Left ventricle myocardium inferior (tissue), 1 donor: Measurements from ENCODE around the gene TMEM234. TPM values are rescaled to one million over a fixed set of nuclear protein-coding genes. Genes with fewer than 3 reads are reported as not detected.
A peak's percentile ranks its signal among the peaks of the same experiment; 100 is the strongest.

Experiments used
- DNase-seq: peaks from one replicate; pipeline ENCODE4 v3.0.0-alpha.2; 2020
- H3K27ac ChIP-seq: fragments of 200-600 bp; replicated peaks from 2 replicates; pipeline ENCODE4 v1.8.0; 2021
- H3K27me3 ChIP-seq: fragments of 200-600 bp; 2 replicates; pipeline ENCODE4 v1.8.0; 2021; ENCODE audit warnings: low read depth
- H3K36me3 ChIP-seq: fragments of 200-600 bp; 2 replicates; pipeline ENCODE4 v1.8.0; 2021
- H3K4me1 ChIP-seq: fragments of 200-600 bp; 2 replicates; pipeline ENCODE4 v1.8.0; 2021
- H3K4me3 ChIP-seq: fragments of 200-600 bp; 2 replicates; pipeline ENCODE4 v1.8.0; 2021; ENCODE audit warnings: mild to moderate bottlenecking, moderate library complexity
- H3K9me3 ChIP-seq: fragments of 200-600 bp; replicated peaks from 2 replicates; pipeline ENCODE4 v1.8.0; 2021
- intact Hi-C: fragments of 100-400 bp; cut with micrococcal nuclease; formaldehyde crosslinking; loops from one replicate; pipeline ENCODE4 v1.11.0; 2022
- total RNA-seq: library from RNA; stranded (reverse); fragmentation: NEBNext Ultra II Directional; extraction: Animal tissue kit (Norgen Biotek cat#: 25700); gene quantifications from one replicate; pipeline ENCODE4 v1.2.1, GENCODE V29; 2021
- TF ChIP-seq, protein P1 (sequence below): fragments of 200-600 bp; IDR thresholded peaks from 2 replicates; pipeline ENCODE4 v1.8.0; 2021; ENCODE audit warnings: antibody characterized with exemption, mild to moderate bottlenecking, borderline replicate concordance
- donor health status: DM: no; HTN: yes; CAD: no; lungs with severe emphysema.

Gene TMEM234
- total RNA-seq, 1 donor from 2014 or later: 10.9 TPM

DNA sequence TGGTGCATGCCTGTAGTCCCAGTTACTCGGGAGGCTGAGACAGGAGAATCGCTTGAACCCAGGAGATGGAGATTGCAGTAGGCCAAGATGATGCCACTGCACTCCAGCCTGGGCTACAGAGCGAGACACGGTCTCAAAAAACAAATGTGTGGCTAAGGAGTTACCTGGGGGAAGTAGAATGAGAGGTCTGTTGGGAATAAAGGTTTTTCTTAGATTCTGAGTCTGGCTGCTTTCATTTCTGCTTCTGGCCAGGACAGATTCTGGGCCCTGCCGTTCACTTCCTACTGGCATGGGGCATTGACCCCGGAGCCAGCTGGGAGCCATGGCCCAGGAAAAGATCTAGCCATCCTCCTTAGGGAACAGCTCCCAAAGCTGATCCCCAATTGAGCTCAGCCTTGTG, 13.7 kb downstream of the TMEM234 start:
- H3K27ac ChIP-seq: no peak overlapping the region
- no peak overlapping the region for H3K4me3 ChIP-seq
- no peaks in the 10 kb centered on the region for H3K27me3 ChIP-seq
- TF ChIP-seq, protein P1, sequence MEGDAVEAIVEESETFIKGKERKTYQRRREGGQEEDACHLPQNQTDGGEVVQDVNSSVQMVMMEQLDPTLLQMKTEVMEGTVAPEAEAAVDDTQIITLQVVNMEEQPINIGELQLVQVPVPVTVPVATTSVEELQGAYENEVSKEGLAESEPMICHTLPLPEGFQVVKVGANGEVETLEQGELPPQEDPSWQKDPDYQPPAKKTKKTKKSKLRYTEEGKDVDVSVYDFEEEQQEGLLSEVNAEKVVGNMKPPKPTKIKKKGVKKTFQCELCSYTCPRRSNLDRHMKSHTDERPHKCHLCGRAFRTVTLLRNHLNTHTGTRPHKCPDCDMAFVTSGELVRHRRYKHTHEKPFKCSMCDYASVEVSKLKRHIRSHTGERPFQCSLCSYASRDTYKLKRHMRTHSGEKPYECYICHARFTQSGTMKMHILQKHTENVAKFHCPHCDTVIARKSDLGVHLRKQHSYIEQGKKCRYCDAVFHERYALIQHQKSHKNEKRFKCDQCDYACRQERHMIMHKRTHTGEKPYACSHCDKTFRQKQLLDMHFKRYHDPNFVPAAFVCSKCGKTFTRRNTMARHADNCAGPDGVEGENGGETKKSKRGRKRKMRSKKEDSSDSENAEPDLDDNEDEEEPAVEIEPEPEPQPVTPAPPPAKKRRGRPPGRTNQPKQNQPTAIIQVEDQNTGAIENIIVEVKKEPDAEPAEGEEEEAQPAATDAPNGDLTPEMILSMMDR: no peak
- H3K36me3 ChIP-seq: no peaks in the 10 kb centered on the region
- H3K4me1 ChIP-seq: peaks cover 30% of the 10 kb centered on the region
- DNase-seq: no peak
- intact Hi-C loops: no loop called here
- no peaks in the 10 kb centered on the region for H3K9me3 ChIP-seq

DNA sequence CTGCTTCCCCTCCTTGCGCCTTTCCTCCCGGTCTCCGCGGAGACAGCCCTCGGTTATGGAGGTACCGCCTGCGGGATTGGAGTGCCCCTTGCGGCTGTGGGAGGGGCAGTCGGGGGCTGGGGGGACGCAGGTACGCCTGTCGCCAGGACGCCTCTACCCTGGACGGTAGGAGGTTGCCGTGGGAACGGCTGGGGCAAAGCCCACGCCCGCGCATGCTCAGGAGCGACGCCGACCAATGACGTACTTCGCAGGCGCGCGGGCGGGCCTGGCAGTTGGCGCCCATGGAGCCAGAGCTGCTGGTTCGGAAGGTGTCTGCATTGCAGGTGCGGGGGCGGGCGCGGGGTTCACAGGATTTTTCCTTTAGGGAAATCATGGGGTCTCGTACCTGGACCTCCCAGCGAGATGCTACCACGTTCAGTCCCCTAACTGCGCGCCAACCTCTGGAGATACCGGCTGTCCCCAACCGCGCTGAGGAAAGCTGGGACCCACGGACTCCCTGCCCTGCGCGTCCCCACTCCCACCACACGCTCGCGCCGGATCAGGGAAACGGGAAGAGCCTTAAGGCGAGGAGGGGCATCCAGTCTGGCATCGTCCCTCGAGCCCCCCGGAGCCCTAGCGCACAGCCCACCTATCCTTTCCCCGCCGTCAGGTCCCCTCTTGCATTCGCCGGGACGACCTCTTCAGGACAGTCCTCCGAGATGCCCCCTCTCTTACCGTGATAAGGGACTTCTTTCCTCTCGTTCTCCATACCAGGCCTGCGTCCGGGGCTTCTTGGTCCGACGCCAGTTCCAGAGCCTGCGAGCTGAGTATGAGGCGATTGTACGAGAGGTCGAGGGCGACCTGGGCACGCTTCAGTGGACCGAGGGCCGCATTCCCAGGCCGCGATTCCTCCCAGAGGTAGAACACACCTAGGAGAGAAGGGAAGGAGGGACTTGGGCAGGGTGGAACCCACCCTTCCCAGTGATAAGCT, 16.5 kb downstream of the TMEM234 start, which contains the start of gene IQCC:
TSS of gene IQCC (plus strand) at position 271 of the 970 bp plus-strand sequence. CDS start at position 282, 11 bp downstream.
- H3K9me3 ChIP-seq: no peaks in the 10 kb centered on the region
- H3K4me3 ChIP-seq: peak within 1 kb of the TSS; percentile 78
- peak; percentile 84 for DNase-seq
- TF ChIP-seq, protein P1: no peak
- H3K27me3 ChIP-seq: no peaks in the 10 kb centered on the region
- H3K36me3 ChIP-seq: no peaks in the 10 kb centered on the region
- peak within 1 kb of the TSS; percentile 60 for H3K27ac ChIP-seq
- peaks cover 44% of the 10 kb centered on the region for H3K4me1 ChIP-seq
- intact Hi-C loops: no loop called here

DNA sequence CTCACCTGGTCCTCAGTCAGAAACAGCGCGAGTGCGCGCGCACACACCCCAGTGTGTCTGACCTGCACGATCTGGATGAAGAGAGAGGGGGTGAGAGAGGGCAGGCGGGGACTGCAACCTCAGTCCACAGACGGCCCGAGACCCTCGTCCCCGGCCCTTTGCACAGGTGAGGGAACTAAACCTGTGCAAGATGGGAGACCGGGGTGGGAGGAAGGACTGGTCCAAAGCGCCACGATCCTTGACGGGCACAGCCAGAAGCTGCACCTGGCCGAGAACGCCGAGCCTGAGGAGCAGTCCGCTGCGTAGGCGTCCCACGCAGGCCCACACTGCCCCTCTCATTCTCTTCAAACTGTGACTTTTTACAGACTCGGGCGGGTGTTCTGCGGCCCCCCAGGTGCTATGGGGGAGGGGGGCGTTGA, 17.2 kb downstream of the TMEM234 start:
- intact Hi-C loops: no loop called here
- no peak for DNase-seq
- no peaks in the 10 kb centered on the region for H3K9me3 ChIP-seq
- no peaks in the 10 kb centered on the region for H3K27me3 ChIP-seq
- no peaks in the 10 kb centered on the region for H3K36me3 ChIP-seq
- peak overlapping the region; percentile 60 for H3K27ac ChIP-seq
- H3K4me1 ChIP-seq: peaks cover 51% of the 10 kb centered on the region
- TF ChIP-seq, protein P1: no peak
- peak overlapping the region; percentile 78 for H3K4me3 ChIP-seq

DNA sequence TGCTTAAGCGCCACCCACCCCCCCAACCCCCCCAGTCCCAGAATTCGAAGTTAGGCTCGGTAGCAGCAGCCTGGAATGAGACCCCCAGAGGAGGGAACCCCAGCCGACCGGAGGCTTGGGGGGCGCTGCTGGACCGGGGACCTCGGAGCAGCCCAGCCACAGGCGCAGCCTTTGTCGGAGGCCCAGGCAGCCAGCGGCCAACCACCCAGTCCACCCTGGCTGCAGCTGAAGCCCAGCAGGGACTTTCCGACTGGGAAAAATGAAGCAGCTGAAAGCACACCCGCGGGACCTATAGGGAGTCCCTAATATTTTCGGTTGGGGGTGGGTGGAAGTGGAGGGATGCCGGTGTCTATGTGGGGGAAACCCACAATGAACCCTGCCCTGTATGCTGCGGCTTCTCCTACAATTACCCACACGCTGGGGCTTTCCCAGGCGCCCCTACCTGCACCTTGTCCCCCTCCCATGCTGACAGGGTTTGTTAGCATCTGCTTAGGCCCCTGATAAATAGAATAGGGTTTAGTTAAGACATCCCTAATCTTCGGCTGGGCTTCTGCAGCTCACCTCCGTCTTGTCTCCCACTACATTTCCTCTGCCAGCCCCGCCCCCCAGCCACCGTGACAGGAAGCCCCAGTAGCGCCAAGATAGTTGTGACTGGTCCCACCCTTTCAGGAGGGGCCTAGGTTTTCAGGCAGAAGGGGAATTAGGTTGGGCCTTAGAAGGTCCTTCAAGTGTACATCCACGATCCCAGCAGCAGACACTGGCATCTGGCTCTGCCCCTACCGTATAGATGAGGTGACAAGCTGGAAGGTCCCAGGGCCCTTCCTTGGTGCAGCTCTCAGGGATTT, 20.9 kb downstream of the TMEM234 start:
- DNase-seq: peak; percentile 77
- Histone ChIP-seq H3K4me1 (peaks cover 74% of the 10 kb centered on the region), H3K9me3 (no peaks in the 10 kb centered on the region), H3K36me3 (peaks cover 15% of the 10 kb centered on the region), H3K27me3 (no peaks in the 10 kb centered on the region), H3K27ac (peak overlapping the region; percentile 91), H3K4me3 (peak overlapping the region; percentile 72)
- TF ChIP-seq, protein P1: no peak
- intact Hi-C loops: no loop called here
